ENCODE data around the gene POLQ. TPM values are rescaled to one million over a fixed set of nuclear protein-coding genes. Genes with fewer than 3 reads are reported as not detected.
"Not testable (repeated sequence)": the region's sequence is repeated elsewhere in the genome, so short reads cannot be mapped to it uniquely, and the experiment has no call there.

Gene POLQ
- total and polyA plus RNA-seq, 7 donors = under 0.01 to 2.0 (median 0.46) TPM

DNA sequence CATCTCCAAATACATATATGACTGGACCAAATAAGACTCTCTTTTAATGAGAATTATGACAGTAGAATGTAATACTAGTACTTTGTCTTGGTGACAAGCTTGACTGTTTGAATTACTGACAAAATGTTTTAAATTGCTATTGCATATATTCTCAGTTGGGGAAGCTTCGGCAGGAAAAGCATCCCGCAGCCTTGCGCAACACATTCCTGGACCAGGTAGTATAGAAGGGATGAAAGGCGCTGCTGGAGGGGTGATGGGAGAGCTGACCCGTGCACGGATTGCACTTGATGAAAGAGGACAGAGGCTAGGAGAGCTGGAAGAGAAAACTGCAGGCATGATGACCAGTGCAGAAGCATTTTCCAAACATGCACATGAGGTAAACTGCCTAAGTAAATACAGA, 127.6 kb downstream of the POLQ start:
- Histone ChIP-seq H3K36me3 (no peaks in the 10 kb centered on the region), H3K9me3 (no peaks in the 10 kb centered on the region), H3K27ac (no peak overlapping the region), H3K27me3 (no peaks in the 10 kb centered on the region), H3K4me3 (no peak overlapping the region), H3K4me1 (no peaks in the 10 kb centered on the region)
- no peak for TF ChIP-seq POLR2A (IDR thresholded peaks at IDR 0.05)
- no peak for TF ChIP-seq POLR2AphosphoS5 (IDR thresholded peaks at IDR 0.05)
- TF ChIP-seq CTCF (IDR thresholded peaks at IDR 0.05) = no peak
- TF ChIP-seq EP300 (IDR thresholded peaks at IDR 0.05) = no peak
- 94 to 96% methylated on average over 6 of the region's 6 CpGs for WGBS, 2 donors
- DNase-seq = no peak
- intact Hi-C loops (cut with DNase I) = no loop called here

GRCh38 chr3:121414924-121415323, 130.9 kb downstream of the POLQ start:
- TF ChIP-seq CTCF (IDR thresholded peaks at IDR 0.05) (no peak), POLR2AphosphoS5 (IDR thresholded peaks at IDR 0.05) (no peak), POLR2A (IDR thresholded peaks at IDR 0.05) (no peak), EP300 (IDR thresholded peaks at IDR 0.05) (no peak)
- WGBS, 2 donors = 85 to 90% methylated on average over 2 of the region's 2 CpGs
- H3K9me3 ChIP-seq = no peaks in the 10 kb centered on the region
- H3K36me3 ChIP-seq = no peaks in the 10 kb centered on the region
- H3K27me3 ChIP-seq = no peaks in the 10 kb centered on the region
- intact Hi-C loops (cut with DNase I) = no loop called here
- H3K4me3 ChIP-seq = no peak overlapping the region
- H3K27ac ChIP-seq = no peak overlapping the region
- DNase-seq = no peak
- no peaks in the 10 kb centered on the region for H3K4me1 ChIP-seq

DNA sequence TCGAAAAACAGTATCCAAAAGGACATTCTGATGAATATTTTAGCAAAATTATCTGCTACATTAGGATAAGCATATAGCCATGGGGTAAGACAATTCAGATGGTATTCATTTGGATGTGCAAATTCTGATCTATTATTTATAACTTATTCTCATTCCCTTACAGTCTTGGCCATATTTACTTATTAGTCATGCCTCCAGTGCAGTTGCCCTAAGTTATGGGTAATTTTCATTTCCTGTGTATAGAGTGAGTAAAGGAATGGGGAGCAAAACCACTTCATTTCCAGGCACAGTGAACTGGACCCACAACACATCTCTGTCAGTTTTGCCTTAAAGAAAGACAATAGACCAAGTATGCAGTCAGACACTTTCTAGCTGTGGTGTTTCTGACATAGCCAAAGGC, 134.3 kb downstream of the POLQ start:
- intact Hi-C loops (cut with DNase I) = no loop called here
- H3K36me3 ChIP-seq = no peaks in the 10 kb centered on the region
- no peak overlapping the region for H3K27ac ChIP-seq
- H3K27me3 ChIP-seq = no peaks in the 10 kb centered on the region
- no peaks in the 10 kb centered on the region for H3K4me1 ChIP-seq
- DNase-seq = no peak
- no peaks in the 10 kb centered on the region for H3K9me3 ChIP-seq
- no peak overlapping the region for H3K4me3 ChIP-seq
- TF ChIP-seq EP300 (IDR thresholded peaks at IDR 0.05) (no peak), CTCF (IDR thresholded peaks at IDR 0.05) (no peak), POLR2A (IDR thresholded peaks at IDR 0.05) (no peak), POLR2AphosphoS5 (IDR thresholded peaks at IDR 0.05) (no peak)
- 85 to 88% methylated on average over 1 of the region's 1 CpG for WGBS, 2 donors

- Histone ChIP-seq H3K27me3 (no peaks in the 10 kb centered on the region), H3K36me3 (no peaks in the 10 kb centered on the region), H3K27ac (no peak overlapping the region), H3K4me1 (no peaks in the 10 kb centered on the region), H3K4me3 (no peak overlapping the region), H3K9me3 (no peaks in the 10 kb centered on the region)
- DNase-seq = no peak
- intact Hi-C loops (cut with DNase I) = no loop called here
- 68 to 80% methylated on average over 1 of the region's 1 CpG for WGBS, 2 donors
- TF ChIP-seq EP300 (IDR thresholded peaks at IDR 0.05) (no peak), POLR2AphosphoS5 (IDR thresholded peaks at IDR 0.05) (no peak), CTCF (IDR thresholded peaks at IDR 0.05) (no peak), POLR2A (IDR thresholded peaks at IDR 0.05) (no peak)
These were observed 140.2 kb downstream of the POLQ start for GRCh38 chr3:121405631-121406030.

DNA sequence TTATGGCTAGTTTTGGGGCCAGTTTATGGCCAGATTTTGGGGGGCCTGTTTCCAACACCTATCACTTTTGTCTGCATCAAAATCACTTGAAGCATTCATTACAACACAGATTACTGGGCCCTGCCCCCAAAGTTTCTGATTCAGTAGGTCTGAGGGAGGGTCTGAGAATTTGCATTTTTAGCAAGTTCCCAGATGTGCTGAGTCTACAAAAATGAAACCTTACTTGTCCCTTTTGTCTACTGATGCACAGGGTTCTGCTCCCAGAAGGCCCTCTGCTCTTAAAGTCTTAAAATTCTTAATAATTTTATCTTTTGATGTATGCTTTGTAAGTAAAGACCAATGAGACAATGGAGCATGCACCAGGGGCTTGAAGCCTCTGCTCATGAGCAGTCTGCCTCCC, 146.0 kb downstream of the POLQ start:
- no peak overlapping the region for H3K4me3 ChIP-seq
- no peak for DNase-seq
- H3K4me1 ChIP-seq = no peaks in the 10 kb centered on the region
- no peak overlapping the region for H3K27ac ChIP-seq
- intact Hi-C loops (cut with DNase I) = no loop called here
- H3K36me3 ChIP-seq = no peaks in the 10 kb centered on the region
- TF ChIP-seq EP300 (IDR thresholded peaks at IDR 0.05) (no peak), POLR2AphosphoS5 (IDR thresholded peaks at IDR 0.05) (no peak), POLR2A (IDR thresholded peaks at IDR 0.05) (no peak), CTCF (IDR thresholded peaks at IDR 0.05) (no peak)
- H3K9me3 ChIP-seq = no peaks in the 10 kb centered on the region
- H3K27me3 ChIP-seq = no peaks in the 10 kb centered on the region

DNA sequence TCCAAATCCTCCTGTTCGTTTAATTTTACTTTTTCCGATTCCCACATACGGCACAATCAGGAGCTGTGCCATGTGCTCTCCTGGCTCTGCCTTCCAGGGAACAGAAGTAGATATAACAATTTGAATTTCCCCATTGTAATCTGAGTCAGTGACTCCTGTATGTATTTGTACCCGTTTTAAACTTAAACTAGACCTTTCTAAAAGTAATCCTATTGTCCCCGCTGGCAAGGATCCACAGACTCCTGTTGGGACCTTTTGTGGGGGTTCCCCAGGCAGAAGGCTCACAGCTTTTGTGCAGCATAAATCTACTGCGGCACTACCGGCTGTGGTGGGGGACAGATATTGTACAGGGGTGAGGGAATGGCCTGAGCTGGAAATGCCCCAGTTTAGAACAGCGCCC, 147.7 kb downstream of the POLQ start:
- H3K36me3 ChIP-seq; H3K27me3 ChIP-seq; H3K27ac ChIP-seq; DNase-seq; H3K4me1 ChIP-seq; H3K9me3 ChIP-seq; intact Hi-C loops (cut with DNase I); H3K4me3 ChIP-seq: not testable (repeated sequence)
- 88 to 89% methylated on average over 8 of the region's 8 CpGs for WGBS, 2 donors

GRCh38 chr3:121395967-121396366, 149.8 kb downstream of the POLQ start:
- H3K4me1 ChIP-seq; H3K9me3 ChIP-seq; H3K27me3 ChIP-seq; H3K4me3 ChIP-seq; intact Hi-C loops (cut with DNase I); H3K36me3 ChIP-seq; DNase-seq; H3K27ac ChIP-seq: not testable (repeated sequence)
- WGBS, 2 donors = 0 to 56% methylated on average over 1 of the region's 1 CpG

DNA sequence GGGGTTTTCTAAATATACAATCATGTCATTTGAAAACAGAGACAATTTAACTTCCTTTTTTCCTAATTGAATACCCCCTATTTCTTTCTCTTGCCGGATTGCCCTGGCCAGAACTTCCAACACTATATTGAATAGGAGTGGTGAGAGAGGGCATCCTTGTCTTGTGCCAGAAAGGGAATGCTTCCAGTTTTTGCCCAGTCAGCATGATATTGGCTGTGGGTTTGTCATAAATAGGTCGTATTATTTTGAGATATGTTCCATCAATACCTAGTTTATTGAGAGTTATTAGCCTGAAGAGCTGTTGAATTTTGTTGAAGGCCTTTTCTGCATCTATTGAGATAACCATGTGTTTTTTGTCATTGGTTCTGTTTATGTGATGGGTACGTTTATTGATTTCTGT, 157.5 kb downstream of the POLQ start:
- H3K4me3 ChIP-seq; H3K9me3 ChIP-seq; H3K4me1 ChIP-seq; DNase-seq; intact Hi-C loops (cut with DNase I); H3K36me3 ChIP-seq; H3K27me3 ChIP-seq; H3K27ac ChIP-seq: not testable (repeated sequence)
- WGBS, 2 donors = 73 to 85% methylated on average over 3 of the region's 3 CpGs
